Activated CD4-positive, alpha-beta T cell treated with anti-CD3 and anti-CD28 coated beads for 4 hours (primary cell): Measurements from ENCODE around the gene TARS2.

Source experiments
- DNase-seq, 2 donors: peaks; one replicate each; pipeline ENCODE4 v3.0.0-alpha.2; 2020

Gene TARS2

GRCh38 chr1:150543500-150544143, 56.4 kb downstream of the TARS2 start:
- no peak for DNase-seq

GRCh38 chr1:150544204-150544603, 57.0 kb downstream of the TARS2 start:
- DNase-seq: no peak

GRCh38 chr1:150545486-150546032, 58.3 kb downstream of the TARS2 start:
- no peak for DNase-seq

- DNase-seq: no peak
These were observed 59.2 kb downstream of the TARS2 start for GRCh38 chr1:150546294-150546937.

- no peak for DNase-seq
These were observed 61.1 kb downstream of the TARS2 start for GRCh38 chr1:150548324-150548631.

- DNase-seq: no peak
These were observed 61.6 kb downstream of the TARS2 start, which contains the start of gene ADAMTSL4 for GRCh38 chr1:150548632-150549495. TSS of gene ADAMTSL4 (plus strand) at chr1:150549408. CDS start at chr1:150552289, 2,881 bp downstream.

- no peak for DNase-seq
These were observed 62.4 kb downstream of the TARS2 start for GRCh38 chr1:150549496-150550221.

- no peak for DNase-seq
These were observed 63.2 kb downstream of the TARS2 start for GRCh38 chr1:150550222-150551050.

- DNase-seq: no peak
These were observed 64.0 kb downstream of the TARS2 start for GRCh38 chr1:150551051-150551783.

GRCh38 chr1:150551784-150552127, 64.5 kb downstream of the TARS2 start:
- DNase-seq: no peak

GRCh38 chr1:150552128-150552910, 65.1 kb downstream of the TARS2 start:
- DNase-seq: no peak

- no peak for DNase-seq
These were observed 65.7 kb downstream of the TARS2 start for GRCh38 chr1:150552911-150553289.

- DNase-seq: no peak
These were observed 66.3 kb downstream of the TARS2 start for GRCh38 chr1:150553392-150554085.

- DNase-seq: no peak
These were observed 66.8 kb downstream of the TARS2 start for GRCh38 chr1:150554086-150554452.

- DNase-seq: no peak
These were observed 68.2 kb downstream of the TARS2 start for GRCh38 chr1:150555198-150555970.

GRCh38 chr1:150555971-150556865, 69.0 kb downstream of the TARS2 start:
- no peak for DNase-seq

GRCh38 chr1:150557065-150557600, 69.9 kb downstream of the TARS2 start:
- DNase-seq: no peak
